Psoas muscle (tissue), 8 donors: ENCODE data around the gene RPTN. TPM values are rescaled to one million over a fixed set of nuclear protein-coding genes. Genes with fewer than 3 reads are reported as not detected.
"Not testable (repeated sequence)": the region's sequence is repeated elsewhere in the genome, so short reads cannot be mapped to it uniquely, and the experiment has no call there.

Source experiments
- ATAC-seq, 4 donors: fragments of 200-7000 bp; cut with Tn5 transposase; one replicate each; pipeline ENCODE4 v1.9.1; 2020; ENCODE audit warnings: moderate library complexity in 3 of 4, mild to moderate bottlenecking in 2 of 4
- DNase-seq, 2 donors: peaks; one replicate each; pipeline ENCODE4 v3.0.0-alpha.2; 2020
- H3K27ac ChIP-seq: fragments of 200-600 bp; one replicate; pipeline ENCODE4 v1.8.0; 2022
- H3K27me3 ChIP-seq, 3 donors: fragments of 200-600 bp in 1 of 3; one replicate each; pipeline versions ENCODE4 v1.6.1 to v1.8.0; 2013 to 2022; ENCODE audit warnings: low read length in 2 of 3, mild to moderate bottlenecking in 2 of 3, moderate library complexity in 1 of 3; ENCODE audit not compliant: insufficient read depth in 3 of 3
- H3K36me3 ChIP-seq, 2 donors: fragments of 200-600 bp in 1 of 2; one replicate each; pipeline versions ENCODE4 v1.6.1 to v1.8.0; 2013 to 2022; ENCODE audit warnings: low read depth in 1 of 2, mild to moderate bottlenecking in 1 of 2, moderate library complexity in 1 of 2; ENCODE audit not compliant: insufficient read depth in 1 of 2
- H3K4me1 ChIP-seq: fragments of 200-600 bp; one replicate; pipeline ENCODE4 v1.8.0; 2022
- H3K4me3 ChIP-seq: fragments of 200-600 bp; one replicate; pipeline ENCODE4 v1.8.0; 2022; ENCODE audit warnings: mild to moderate bottlenecking
- H3K9me3 ChIP-seq: fragments of 200-600 bp; one replicate; pipeline ENCODE4 v1.8.0; 2022
- CTCF ChIP-seq: fragments of 200-600 bp; IDR thresholded peaks from one replicate; pipeline ENCODE4 v1.8.0; 2022; ENCODE audit warnings: antibody characterized with exemption
- WGBS, 3 donors: extraction: QIAGEN DNeasy Blood & Tissue Kit; methylation state at CpG; one replicate each; pipeline versions ENCODE4 v1.1.6 to v1.1.7; 2013; 5-methylcytosine and 5-hydroxymethylcytosine counted together
- intact Hi-C, 2 donors: fragments of 100-400 bp; cut with DNase I; formaldehyde crosslinking; loops; one replicate each; pipeline versions ENCODE4 v1.11.0 to v1.14.2; 2022
- polyA plus RNA-seq, 3 donors: library from polyadenylated mRNA; stranded (reverse); fragments of 200-250 nt; gene quantifications; one replicate each; pipeline ENCODE4 v1.2.3, GENCODE V29; 2013
- total RNA-seq, 4 donors: library from RNA; stranded (reverse); fragmentation: NEBNext Ultra II Directional in 2 of 4; extraction: Animal tissue kit (Norgen Biotek cat#: 25700) in 2 of 4; gene quantifications; one replicate each; pipeline versions ENCODE4 v1.2.1 to v1.2.4, GENCODE V29; 2021 to 2023
- donor health status: healthy with polysubstance abuse.
- donor health status: DM: no; HTN: no; CAD: no; lungs with moderate emphysema.
- donor health status: Bipolar disorder and iron deficiency.
- donor health status: healthy.
- donor health status: DM: yes; HTN: yes; CAD: no.
- donor health status: DM: no; HTN: no; CAD: no.
- donor health status: DM: no; HTN: no; CAD: no.
- donor health status: DM: yes; HTN: yes; CAD: no.

The RPTN gene
- total and polyA plus RNA-seq, 7 donors, result not detected

GRCh38 chr1:152145769-152146168 is 13.3 kb downstream of the RPTN start:
- intact Hi-C loops, result no loop called here
- 76 to 80% (median 79%) methylated on average over 4 of the region's 4 CpGs for WGBS, 3 donors
- Histone ChIP-seq H3K27me3 (no peaks in the 10 kb centered on the region), H3K36me3 (no peaks in the 10 kb centered on the region), H3K27ac (no peak overlapping the region), H3K9me3 (peaks cover 4% of the 10 kb centered on the region), H3K4me3 (no peak overlapping the region), H3K4me1 (no peaks in the 10 kb centered on the region)
- TF ChIP-seq CTCF, result no peak
- no peak for DNase-seq
- no peak for ATAC-seq

- intact Hi-C loops, result loop anchor here in 1 of 2 donors (5.0 kb wide), 1 partner anchor 313 kb away; no protein-coding TSS in a partner anchor
- ATAC-seq, H3K27me3 ChIP-seq, H3K9me3 ChIP-seq, H3K36me3 ChIP-seq, H3K4me3 ChIP-seq, H3K4me1 ChIP-seq, H3K27ac ChIP-seq, DNase-seq: not testable (repeated sequence)
- 87 to 91% (median 89%) methylated on average over 12 to 25 of the region's 25 CpGs for WGBS, 3 donors
Observed at GRCh38 chr1:152144674-152145183, 14.3 kb downstream of the RPTN start.

GRCh38 chr1:152143150-152143887 is 15.7 kb downstream of the RPTN start:
- intact Hi-C loops, result loop anchor here in 1 of 2 donors (5.0 kb wide), 1 partner anchor 314 kb away; no protein-coding TSS in a partner anchor
- Histone ChIP-seq H3K27me3 (no peaks in the 10 kb centered on the region), H3K27ac (no peak overlapping the region), H3K4me1 (no peaks in the 10 kb centered on the region), H3K9me3 (peaks cover 4% of the 10 kb centered on the region), H3K4me3 (no peak overlapping the region), H3K36me3 (no peaks in the 10 kb centered on the region)
- ATAC-seq (no peak), DNase-seq (no peak)
- TF ChIP-seq CTCF, result no peak
- WGBS, 3 donors, result 55 to 65% (median 57%) methylated on average over 2 of the region's 2 CpGs

- intact Hi-C loops, result loop anchor here in 1 of 2 donors (5.0 kb wide), 1 partner anchor 315 kb away; no protein-coding TSS in a partner anchor
- H3K36me3 ChIP-seq, result no peaks in the 10 kb centered on the region
- DNase-seq, result peak in 1 of 2 donors; percentile 26
- no peak overlapping the region for H3K4me3 ChIP-seq
- H3K27me3 ChIP-seq, result no peaks in the 10 kb centered on the region
- H3K27ac ChIP-seq, result no peak overlapping the region
- WGBS, 3 donors, result 0 to 4% (median 3%) methylated on average over 1 of the region's 1 CpG
- H3K4me1 ChIP-seq, result no peaks in the 10 kb centered on the region
- no peaks in the 10 kb centered on the region for H3K9me3 ChIP-seq
- no peak for ATAC-seq
- peak; percentile 45 for TF ChIP-seq CTCF
Observed at GRCh38 chr1:152141971-152142584, 16.9 kb downstream of the RPTN start.

- Histone ChIP-seq H3K36me3 (no peaks in the 10 kb centered on the region), H3K4me3 (no peak overlapping the region), H3K4me1 (no peaks in the 10 kb centered on the region), H3K27ac (no peak overlapping the region), H3K9me3 (no peaks in the 10 kb centered on the region), H3K27me3 (no peaks in the 10 kb centered on the region)
- ATAC-seq, result no peak
- no peak for TF ChIP-seq CTCF
- DNase-seq, result no peak
- intact Hi-C loops, result no loop called here
Observed at GRCh38 chr1:152137215-152137614, 21.8 kb downstream of the RPTN start.
